Activated naive CD8-positive, alpha-beta T cell treated with anti-CD3 and anti-CD28 coated beads for 36 hours (primary cell): ENCODE measurements around the gene PFKFB4. TPM values are rescaled to one million over a fixed set of nuclear protein-coding genes. Genes with fewer than 3 reads are reported as not detected.
A peak's percentile ranks its signal among the peaks of the same experiment; 100 is the strongest.

Experiments
- DNase-seq: peaks from one replicate; pipeline ENCODE4 v3.0.0; 2021
- H3K27ac Mint-ChIP-seq: one replicate; pipeline ENCODE4 v1.8.0; 2022; ENCODE audit warnings: mild to moderate bottlenecking, moderate library complexity, mixed read lengths
- H3K27me3 Mint-ChIP-seq: one replicate; pipeline ENCODE4 v1.8.0; 2022; ENCODE audit warnings: mild to moderate bottlenecking, mixed read lengths
- H3K36me3 Mint-ChIP-seq: one replicate; pipeline ENCODE4 v1.8.0; 2021; ENCODE audit warnings: mild to moderate bottlenecking, mixed read lengths
- H3K4me1 Mint-ChIP-seq: one replicate; pipeline ENCODE4 v1.8.0; 2021; ENCODE audit warnings: mixed read lengths
- H3K4me3 Mint-ChIP-seq: one replicate; pipeline ENCODE4 v1.8.0; 2022; ENCODE audit warnings: mild to moderate bottlenecking, moderate library complexity, mixed read lengths
- H3K9me3 Mint-ChIP-seq: one replicate; pipeline ENCODE4 v1.8.0; 2022; ENCODE audit warnings: mixed read lengths
- total RNA-seq, 2 experiments: library from RNA; stranded (reverse); gene quantifications; one replicate each; pipeline ENCODE4 v1.2.3, GENCODE V29; 2021

The PFKFB4 gene
- total RNA-seq, 2 experiments from 2014 or later: 33.7 to 36.1 TPM

DNA sequence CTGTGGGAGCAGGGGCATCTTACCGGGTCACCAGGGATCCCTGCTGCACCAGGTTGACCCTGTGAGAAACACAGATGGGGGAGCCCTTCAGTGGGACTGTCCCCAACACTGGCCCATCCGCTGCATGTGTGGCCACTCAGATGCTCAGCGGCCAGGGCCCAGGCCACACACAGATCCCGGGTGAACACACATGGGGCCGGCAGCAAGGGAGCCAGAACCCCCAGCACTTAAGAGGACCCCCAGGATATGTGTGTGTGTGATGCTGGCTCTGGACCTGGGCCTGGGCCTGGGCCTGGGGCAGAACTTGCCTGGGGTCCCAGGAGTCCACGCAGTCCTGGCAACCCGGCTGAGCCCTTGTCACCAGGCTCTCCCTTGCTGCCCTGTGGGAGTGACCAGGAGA is 11.9 kb upstream of the PFKFB4 start:
- no peaks in the 10 kb centered on the region for H3K36me3 Mint-ChIP-seq
- H3K4me1 Mint-ChIP-seq: peaks cover 9% of the 10 kb centered on the region
- no peaks in the 10 kb centered on the region for H3K27me3 Mint-ChIP-seq

DNA sequence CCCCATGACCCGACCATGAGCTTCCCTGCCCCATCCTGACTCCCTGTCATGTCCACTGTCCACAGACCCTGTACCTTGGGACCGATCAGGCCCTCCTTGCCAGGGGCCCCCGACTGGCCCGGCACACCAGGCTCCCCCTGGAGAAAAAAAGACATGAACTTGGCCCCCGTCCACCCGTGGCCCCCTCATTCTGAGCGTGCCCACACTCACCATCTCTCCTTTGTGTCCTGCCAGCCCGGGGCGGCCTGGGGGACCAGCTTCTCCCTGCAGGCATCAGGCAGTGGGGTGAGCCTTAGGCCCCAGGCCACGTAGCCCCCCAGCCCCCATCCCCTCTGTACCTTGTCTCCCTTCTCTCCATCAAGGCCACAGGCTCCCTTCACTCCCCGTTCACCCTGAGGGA is 10.9 kb upstream of the PFKFB4 start:
- Mint-ChIP-seq H3K4me1 (peaks cover 9% of the 10 kb centered on the region), H3K36me3 (no peaks in the 10 kb centered on the region), H3K9me3 (no peaks in the 10 kb centered on the region), H3K27me3 (no peaks in the 10 kb centered on the region), H3K27ac (no peak overlapping the region), H3K4me3 (no peak overlapping the region)
- no peak for DNase-seq

More for the DNA sequence above, 11.9 kb upstream of the PFKFB4 start:
- no peak overlapping the region for H3K27ac Mint-ChIP-seq
- no peak for DNase-seq
- H3K9me3 Mint-ChIP-seq: no peaks in the 10 kb centered on the region
- H3K4me3 Mint-ChIP-seq: no peak overlapping the region

DNA sequence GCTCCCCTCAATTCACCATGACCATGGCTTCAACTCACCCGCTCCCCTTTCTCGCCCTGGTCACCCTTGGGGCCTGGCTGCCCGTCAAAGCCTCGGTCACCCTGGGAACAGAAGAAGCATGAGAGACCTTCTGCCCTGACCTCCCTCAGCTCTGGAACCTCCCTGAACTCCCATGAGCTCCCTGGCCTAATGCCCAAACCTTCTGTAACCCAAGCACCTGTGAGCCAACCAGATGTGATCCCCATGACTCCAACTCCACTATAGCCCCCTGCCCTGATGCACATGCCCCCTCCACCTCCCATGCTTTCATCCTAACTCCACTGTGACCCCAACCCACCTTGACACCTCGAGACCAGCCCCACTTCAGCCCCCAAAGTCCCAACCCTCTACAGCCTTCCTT is 10.5 kb upstream of the PFKFB4 start:
- no peaks in the 10 kb centered on the region for H3K9me3 Mint-ChIP-seq
- H3K4me3 Mint-ChIP-seq: no peak overlapping the region
- no peak overlapping the region for H3K27ac Mint-ChIP-seq
- peaks cover 9% of the 10 kb centered on the region for H3K4me1 Mint-ChIP-seq
- DNase-seq: no peak
- H3K36me3 Mint-ChIP-seq: no peaks in the 10 kb centered on the region
- H3K27me3 Mint-ChIP-seq: no peaks in the 10 kb centered on the region

DNA sequence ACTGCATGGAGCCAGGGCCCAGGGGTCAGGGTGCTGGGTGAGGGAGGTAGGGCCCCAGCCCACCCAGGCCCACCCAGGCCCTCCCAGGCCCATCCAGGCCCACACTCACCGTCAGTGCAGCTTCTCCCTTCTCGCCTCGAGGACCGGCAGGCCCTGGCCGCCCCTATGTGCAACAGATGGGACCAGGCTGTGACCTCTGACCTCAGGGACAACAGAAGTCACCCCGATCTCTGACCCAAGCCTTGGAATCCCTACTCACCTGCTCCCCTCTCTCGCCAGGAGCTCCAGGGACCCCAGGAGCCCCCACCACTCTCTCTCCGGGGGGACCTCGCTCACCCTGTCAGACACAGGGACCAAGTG is 9.8 kb upstream of the PFKFB4 start:
- Mint-ChIP-seq H3K4me1 (peaks cover 9% of the 10 kb centered on the region), H3K4me3 (no peak overlapping the region), H3K36me3 (no peaks in the 10 kb centered on the region), H3K27ac (no peak overlapping the region), H3K9me3 (no peaks in the 10 kb centered on the region), H3K27me3 (no peaks in the 10 kb centered on the region)
- DNase-seq: no peak

DNA sequence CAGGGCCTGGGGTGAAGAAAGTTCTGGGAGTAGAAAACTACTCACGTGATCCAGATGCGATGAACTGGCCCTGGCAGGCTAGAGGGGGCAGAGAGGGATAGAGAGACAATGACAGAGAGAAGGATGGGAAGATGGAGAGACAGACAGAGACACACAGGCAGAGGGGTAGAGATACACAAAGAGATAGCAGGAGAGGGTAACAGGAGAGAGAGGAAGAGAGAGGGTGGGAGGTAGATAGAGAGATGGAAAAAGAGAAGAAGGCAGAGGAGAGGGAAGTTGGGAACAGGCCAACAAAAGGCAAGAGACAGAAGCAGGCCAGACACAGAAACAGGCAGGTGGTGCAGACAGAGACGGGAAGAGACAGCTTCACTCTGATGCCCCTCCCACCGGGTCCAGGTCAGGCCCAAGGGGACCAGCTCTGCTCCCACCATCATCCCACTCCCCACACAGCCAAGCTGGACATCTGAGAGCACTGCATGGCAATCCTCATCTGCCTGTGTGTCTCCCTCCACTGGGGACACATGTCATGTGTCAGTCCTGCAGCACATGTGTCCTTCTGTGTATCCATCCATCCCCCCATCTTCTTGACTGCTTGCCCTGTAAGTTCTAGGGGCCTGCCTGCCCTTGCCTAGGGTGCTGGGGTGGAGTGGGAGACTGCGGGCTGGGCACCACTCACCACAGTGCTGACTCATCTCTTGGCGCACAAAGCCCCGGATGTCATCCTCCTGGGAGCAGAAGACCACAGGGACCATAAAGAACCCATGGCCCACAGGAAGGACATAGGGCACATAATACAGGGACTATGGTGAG is 9.2 kb upstream of the PFKFB4 start:
- DNase-seq: peak; percentile 14
- Mint-ChIP-seq H3K9me3 (no peaks in the 10 kb centered on the region), H3K27ac (no peak overlapping the region), H3K27me3 (no peaks in the 10 kb centered on the region), H3K4me3 (no peak overlapping the region), H3K4me1 (peaks cover 10% of the 10 kb centered on the region), H3K36me3 (no peaks in the 10 kb centered on the region)

DNA sequence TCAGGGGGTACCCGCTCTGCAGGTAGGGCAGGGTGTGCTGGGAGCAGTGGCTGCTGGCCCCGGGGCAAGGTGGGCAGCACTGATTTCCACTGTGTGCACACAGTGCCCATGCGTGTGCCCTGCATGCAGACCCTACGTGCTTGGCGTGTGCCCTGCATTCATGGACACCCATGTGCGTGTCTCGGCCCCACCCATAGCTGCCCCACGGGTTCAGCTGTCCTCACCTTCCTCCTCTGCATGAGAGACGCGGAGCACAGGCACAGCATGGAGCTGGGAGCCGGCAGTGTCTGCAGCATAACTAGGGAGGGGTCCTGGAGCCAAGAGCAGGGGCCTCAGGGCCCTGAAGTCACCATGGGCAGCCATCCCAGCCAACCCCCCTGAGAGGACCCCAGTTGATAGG is 8.6 kb upstream of the PFKFB4 start:
- Mint-ChIP-seq H3K27ac (no peak overlapping the region), H3K27me3 (no peaks in the 10 kb centered on the region), H3K9me3 (no peaks in the 10 kb centered on the region), H3K36me3 (no peaks in the 10 kb centered on the region), H3K4me3 (no peak overlapping the region), H3K4me1 (peaks cover 10% of the 10 kb centered on the region)
- DNase-seq: no peak

DNA sequence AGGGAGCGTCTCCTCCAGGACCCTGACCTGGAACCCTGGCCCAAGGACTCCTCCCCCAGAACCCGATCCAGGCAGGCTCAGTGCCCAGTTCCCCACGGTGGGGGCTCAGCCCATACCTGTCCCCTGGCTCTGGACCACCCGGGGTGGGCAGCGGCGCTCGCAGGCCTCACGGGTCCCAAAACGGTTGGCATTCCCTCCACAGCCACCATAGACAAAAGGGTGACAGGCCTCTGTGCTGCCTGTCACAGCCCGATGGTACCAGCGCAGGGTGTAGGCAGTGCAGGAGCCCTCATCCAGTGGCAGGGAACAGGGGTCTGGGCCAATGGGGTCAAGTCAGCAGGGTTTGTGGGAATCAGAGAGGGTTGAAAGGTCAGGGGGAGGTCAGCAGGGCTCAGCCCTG is 8.1 kb upstream of the PFKFB4 start:
- H3K9me3 Mint-ChIP-seq: no peaks in the 10 kb centered on the region
- H3K4me3 Mint-ChIP-seq: no peak overlapping the region
- H3K27me3 Mint-ChIP-seq: no peaks in the 10 kb centered on the region
- no peak overlapping the region for H3K27ac Mint-ChIP-seq
- no peak for DNase-seq
- H3K36me3 Mint-ChIP-seq: no peaks in the 10 kb centered on the region
- H3K4me1 Mint-ChIP-seq: peaks cover 10% of the 10 kb centered on the region

DNA sequence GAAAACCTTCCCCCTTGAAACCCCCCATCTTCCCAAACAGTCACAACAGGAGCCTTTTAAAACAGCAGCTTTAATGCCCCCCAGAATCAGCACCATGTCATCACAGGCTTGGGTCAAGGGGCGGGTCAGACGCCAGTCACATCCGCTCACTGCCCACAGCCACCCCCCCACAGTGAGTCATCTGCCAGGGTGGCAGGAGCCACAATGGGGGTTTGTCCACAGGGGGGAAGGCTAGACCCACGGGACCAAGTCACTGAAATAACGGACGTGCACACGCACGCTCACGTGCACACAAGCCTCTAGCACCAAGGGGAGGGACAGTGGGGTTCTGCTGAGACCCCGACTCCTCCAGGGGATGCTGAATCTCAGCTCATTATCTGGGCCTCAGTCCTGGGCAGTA is 7.4 kb upstream of the PFKFB4 start:
- DNase-seq: no peak
- Mint-ChIP-seq H3K27ac (no peak overlapping the region), H3K27me3 (no peaks in the 10 kb centered on the region), H3K4me1 (peaks cover 10% of the 10 kb centered on the region), H3K9me3 (no peaks in the 10 kb centered on the region), H3K36me3 (no peaks in the 10 kb centered on the region), H3K4me3 (no peak overlapping the region)

DNA sequence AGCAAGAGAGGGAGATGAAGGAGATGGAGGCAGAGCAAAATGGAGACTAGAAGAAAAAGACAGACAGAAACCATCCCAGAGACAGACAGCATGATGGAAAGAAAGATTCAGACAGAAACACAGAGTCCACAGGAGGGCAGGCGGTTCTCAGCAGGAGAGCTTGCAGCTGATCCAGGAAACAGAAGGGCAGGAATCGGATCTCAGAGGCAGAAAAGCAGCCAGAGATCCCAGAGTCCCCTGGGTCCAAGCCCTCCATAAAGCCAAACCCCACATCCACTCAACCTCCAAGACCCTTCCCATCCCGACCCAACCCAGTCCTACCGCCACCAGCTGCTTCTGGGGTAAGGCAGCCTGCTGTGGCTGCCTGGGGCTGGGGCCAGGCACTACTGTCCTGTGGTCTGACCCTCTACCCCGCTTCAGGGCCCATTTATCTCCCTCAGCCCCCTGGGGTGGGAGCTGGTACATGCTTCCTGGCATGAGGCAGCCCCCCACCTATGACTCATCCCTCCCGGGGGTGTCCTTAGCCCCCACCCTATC is 6.8 kb upstream of the PFKFB4 start, which contains the start of gene UCN2:
TSS of gene UCN2 (minus strand) at position 400 of the 537 bp plus-strand sequence. CDS start 657 bp downstream, outside the sequence.
- peaks cover 10% of the 10 kb centered on the region for H3K4me1 Mint-ChIP-seq
- DNase-seq: no peak
- no peaks in the 10 kb centered on the region for H3K27me3 Mint-ChIP-seq
- no peak within 1 kb of the TSS for H3K27ac Mint-ChIP-seq
- H3K4me3 Mint-ChIP-seq: no peak within 1 kb of the TSS
- no peaks in the 10 kb centered on the region for H3K36me3 Mint-ChIP-seq
- no peaks in the 10 kb centered on the region for H3K9me3 Mint-ChIP-seq

DNA sequence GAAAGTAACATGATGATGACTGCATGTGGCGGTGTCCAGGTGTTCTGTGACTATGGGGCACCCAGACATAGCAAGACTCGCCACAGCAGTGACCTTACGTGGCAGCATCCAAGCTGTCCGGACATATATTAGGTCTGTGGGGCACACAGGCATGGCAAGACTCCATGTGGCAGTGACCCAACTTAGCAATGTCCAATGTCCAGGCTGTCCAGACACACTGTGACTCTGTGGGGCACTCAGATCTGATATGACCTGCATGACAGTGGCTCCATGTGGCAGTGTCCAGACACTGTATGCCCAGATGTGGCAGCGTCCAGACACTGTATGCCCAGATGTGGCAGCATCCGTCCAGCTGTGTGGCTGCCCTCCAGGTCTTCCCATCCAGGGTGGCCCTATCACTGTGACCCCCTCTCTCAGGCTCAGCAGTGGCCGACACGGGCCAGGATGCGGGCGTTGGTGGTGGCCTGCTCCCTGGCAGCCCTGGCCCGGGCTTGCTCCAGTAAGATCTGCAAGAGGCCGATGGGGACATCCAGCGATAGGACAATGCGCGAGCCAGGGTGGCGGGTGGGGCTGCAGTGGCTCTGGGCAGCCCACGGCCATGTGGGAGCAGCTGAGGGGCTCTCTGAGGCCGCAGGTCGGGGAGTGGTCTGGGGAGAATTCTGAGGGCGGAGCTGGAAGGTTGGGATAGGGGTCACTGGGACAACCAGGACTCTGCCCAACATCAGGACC is 5.9 kb upstream of the PFKFB4 start:
- no peaks in the 10 kb centered on the region for H3K27me3 Mint-ChIP-seq
- H3K4me1 Mint-ChIP-seq: peaks cover 13% of the 10 kb centered on the region
- H3K9me3 Mint-ChIP-seq: no peaks in the 10 kb centered on the region
- H3K4me3 Mint-ChIP-seq: no peak overlapping the region
- H3K27ac Mint-ChIP-seq: no peak overlapping the region
- no peak for DNase-seq
- no peaks in the 10 kb centered on the region for H3K36me3 Mint-ChIP-seq

DNA sequence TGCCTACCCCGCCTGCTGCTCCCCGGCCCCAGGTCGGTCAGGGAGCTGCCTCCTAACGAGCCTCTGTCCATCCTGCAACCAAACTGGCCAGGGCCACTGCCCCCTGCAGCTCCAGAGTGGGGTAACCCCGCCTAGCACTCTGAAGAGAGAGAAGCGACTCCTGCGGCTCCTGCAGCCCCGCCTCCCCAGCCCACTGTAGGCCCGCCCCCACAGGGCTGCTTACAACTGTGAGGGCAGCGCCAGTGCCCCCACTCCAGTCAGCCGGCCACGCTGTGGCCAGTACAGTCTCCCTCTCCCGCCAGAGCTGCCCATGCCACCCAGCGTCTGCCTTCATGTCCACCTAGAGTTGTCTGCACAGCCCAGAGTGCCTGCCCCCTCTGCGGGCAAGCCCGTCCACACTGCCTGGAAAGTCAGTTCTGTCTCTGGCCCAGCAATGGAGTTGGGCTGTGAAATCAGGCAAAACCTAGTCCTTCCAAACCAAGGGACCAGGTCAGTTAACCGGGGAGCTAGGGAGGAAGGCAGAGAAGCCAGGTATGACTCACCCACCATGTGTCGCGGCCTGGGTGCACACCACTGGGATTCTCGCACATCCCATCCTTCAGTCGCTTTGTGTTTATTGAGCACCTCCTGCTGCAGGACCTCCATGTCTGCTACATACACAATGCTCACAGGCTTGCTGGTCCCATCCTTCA is 4.6 kb upstream of the PFKFB4 start:
- peak; percentile 34 for DNase-seq
- H3K27me3 Mint-ChIP-seq: no peaks in the 10 kb centered on the region
- H3K4me1 Mint-ChIP-seq: peaks cover 15% of the 10 kb centered on the region
- no peaks in the 10 kb centered on the region for H3K36me3 Mint-ChIP-seq
- peak overlapping the region; percentile 19 for H3K4me3 Mint-ChIP-seq
- no peaks in the 10 kb centered on the region for H3K9me3 Mint-ChIP-seq
- no peak overlapping the region for H3K27ac Mint-ChIP-seq

DNA sequence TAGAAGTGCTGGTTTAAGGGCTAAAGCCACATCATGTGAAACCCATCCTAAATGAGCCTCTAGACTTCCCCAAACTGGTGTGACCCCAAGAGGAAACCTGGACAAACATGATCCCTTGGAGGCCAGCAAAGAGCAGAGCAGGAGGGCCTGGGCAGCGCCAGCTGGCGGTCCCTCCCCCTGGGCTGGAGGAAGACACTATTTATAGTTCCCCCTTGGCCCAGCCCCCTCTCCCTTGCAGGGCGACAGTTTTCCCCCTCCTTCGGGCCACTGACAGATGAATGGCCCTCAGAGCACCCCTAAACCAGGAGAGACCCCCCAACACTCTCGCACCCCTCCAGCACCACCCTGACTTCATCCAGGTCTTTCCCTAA is 4.0 kb upstream of the PFKFB4 start:
- no peak for DNase-seq
- Mint-ChIP-seq H3K4me3 (no peak overlapping the region), H3K36me3 (no peaks in the 10 kb centered on the region), H3K27me3 (no peaks in the 10 kb centered on the region), H3K27ac (no peak overlapping the region), H3K9me3 (no peaks in the 10 kb centered on the region), H3K4me1 (peaks cover 13% of the 10 kb centered on the region)

DNA sequence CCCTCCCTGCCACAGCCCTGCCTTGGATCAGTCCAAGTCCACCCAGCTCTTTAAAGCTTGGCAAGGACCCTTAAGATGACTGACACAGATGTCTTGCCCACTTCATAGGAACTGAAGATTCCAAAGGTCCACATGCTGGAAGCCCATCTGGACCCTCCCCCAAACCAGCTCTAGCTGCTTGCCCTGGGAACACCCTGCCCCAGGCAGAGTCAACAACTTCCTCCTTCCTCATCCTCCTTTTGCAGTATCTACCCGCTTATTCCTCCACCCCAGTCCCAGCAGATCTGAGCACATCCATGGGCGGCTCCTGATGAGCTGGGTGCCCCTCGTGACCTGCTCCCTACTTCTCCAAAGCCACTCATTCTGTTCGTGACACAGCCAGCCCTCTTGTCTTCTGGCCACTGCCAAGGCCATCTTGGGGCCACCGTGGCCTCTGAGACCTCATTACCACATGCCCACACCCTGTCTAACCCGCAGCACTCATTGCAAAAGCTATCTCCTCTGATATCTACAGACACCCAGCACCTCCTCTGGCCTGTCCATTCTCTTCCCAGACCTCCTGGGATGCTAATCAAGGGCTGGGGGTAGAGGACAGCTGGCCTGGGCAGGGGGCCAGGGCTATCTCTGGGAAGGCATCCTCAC is 2.0 kb upstream of the PFKFB4 start:
- Mint-ChIP-seq H3K4me1 (peaks cover 20% of the 10 kb centered on the region), H3K27me3 (no peaks in the 10 kb centered on the region), H3K27ac (no peak overlapping the region), H3K9me3 (no peaks in the 10 kb centered on the region), H3K36me3 (peaks cover 6% of the 10 kb centered on the region), H3K4me3 (no peak overlapping the region)
- peak; percentile 14 for DNase-seq

DNA sequence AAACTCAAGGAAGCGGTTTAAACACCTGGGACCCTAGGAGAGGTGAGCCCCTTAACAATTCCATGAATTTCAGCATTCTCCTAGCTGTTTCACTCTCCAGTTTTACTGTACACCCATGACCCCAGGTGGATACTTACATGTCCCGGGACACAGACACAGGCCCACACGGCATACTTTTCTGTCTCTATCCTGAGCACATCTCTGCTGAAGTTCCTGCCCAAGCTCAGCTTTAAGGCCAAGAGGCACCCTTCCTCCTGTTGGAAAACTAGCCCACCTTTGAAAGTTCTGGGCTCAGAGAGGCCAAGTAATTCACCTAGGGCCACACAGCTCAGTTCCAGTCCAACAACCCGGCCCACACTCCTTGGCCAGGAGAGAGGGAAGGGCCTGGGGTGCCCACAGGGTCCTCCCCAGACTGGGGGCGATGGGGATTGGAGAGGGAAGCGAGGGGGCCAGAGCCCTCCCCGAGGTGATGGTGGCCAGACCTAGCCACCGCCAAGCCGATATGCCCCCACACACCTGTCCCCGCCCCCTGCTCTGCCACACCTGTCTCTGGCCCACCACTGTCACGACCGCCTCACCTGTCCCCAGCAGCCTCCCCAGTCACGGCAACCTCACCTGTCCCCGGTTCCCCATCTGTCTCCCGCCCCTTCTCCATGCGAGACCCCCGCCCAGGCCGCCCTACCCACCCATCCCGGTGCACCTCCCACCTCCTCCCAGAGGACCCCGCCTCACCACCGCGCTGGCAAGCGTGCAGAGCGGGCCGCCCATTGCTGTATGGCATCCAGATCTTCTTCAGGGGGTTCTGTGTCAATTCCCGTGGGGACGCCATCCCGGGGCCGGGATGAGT is 431 bp downstream of the PFKFB4 start:
- Mint-ChIP-seq H3K4me3 (peak overlapping the region; percentile 85), H3K27ac (peak overlapping the region; percentile 88), H3K27me3 (no peaks in the 10 kb centered on the region), H3K36me3 (peaks cover 6% of the 10 kb centered on the region), H3K9me3 (no peaks in the 10 kb centered on the region), H3K4me1 (peaks cover 20% of the 10 kb centered on the region)
- DNase-seq: no peak
